ENCODE results near the gene PRAC1. TPM values are rescaled to one million over a fixed set of nuclear protein-coding genes. Genes with fewer than 3 reads are reported as not detected.
A peak's percentile ranks its signal among the peaks of the same experiment; 100 is the strongest.

PRAC1 gene
- total RNA-seq, 1 donor from 2014 or later = not detected

GRCh38 chr17:48728232-48729231, 6.2 kb upstream of the PRAC1 start, which contains the start of gene HOXB13:
Gene HOXB13, minus strand, starts transcription at chr17:48728750. Its CDS starts 157 bp downstream, at chr17:48728593.
- no peak for DNase-seq (ENCODE audit: low spot score)
- intact Hi-C loops (cut with DNase I) = loop anchor here (5.0 kb wide), 1 partner anchor 59 kb away; no protein-coding TSS in a partner anchor

GRCh38 chr17:48727415-48728175, 5.3 kb upstream of the PRAC1 start:
- no peak for DNase-seq (ENCODE audit: low spot score)

DNA sequence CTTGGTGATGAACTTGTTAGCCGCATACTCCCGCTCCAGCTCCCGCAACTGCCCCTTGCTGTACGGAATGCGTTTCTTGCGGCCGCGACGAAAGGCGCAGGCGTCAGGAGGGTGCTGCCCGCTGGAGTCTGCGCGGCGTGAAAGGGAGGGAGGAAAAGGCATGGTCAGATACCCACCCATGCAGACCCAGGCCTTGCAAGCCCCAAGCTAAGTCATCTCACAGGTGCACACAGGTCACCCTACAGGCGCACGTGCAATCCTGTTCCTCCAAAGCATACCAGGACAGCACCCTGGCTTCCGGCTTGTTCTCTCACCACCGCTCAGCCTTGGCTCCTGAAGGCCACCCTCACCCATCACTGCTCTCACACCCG, 4.6 kb upstream of the PRAC1 start:
- intact Hi-C loops (cut with DNase I) = loop anchor here (5.0 kb wide), 1 partner anchor 60 kb away; no protein-coding TSS in a partner anchor
- no peak for DNase-seq (ENCODE audit: low spot score)

More at GRCh38 chr17:48727415-48728175, 5.3 kb upstream of the PRAC1 start:
- intact Hi-C loops (cut with DNase I) = loop anchor here (5.0 kb wide), 1 partner anchor 60 kb away; no protein-coding TSS in a partner anchor

- no peak for DNase-seq (ENCODE audit: low spot score)
- intact Hi-C loops (cut with DNase I) = loop anchor here (5.0 kb wide), 1 partner anchor 61 kb away; no protein-coding TSS in a partner anchor
These were observed 4.0 kb upstream of the PRAC1 start for GRCh38 chr17:48726114-48726915.

DNA sequence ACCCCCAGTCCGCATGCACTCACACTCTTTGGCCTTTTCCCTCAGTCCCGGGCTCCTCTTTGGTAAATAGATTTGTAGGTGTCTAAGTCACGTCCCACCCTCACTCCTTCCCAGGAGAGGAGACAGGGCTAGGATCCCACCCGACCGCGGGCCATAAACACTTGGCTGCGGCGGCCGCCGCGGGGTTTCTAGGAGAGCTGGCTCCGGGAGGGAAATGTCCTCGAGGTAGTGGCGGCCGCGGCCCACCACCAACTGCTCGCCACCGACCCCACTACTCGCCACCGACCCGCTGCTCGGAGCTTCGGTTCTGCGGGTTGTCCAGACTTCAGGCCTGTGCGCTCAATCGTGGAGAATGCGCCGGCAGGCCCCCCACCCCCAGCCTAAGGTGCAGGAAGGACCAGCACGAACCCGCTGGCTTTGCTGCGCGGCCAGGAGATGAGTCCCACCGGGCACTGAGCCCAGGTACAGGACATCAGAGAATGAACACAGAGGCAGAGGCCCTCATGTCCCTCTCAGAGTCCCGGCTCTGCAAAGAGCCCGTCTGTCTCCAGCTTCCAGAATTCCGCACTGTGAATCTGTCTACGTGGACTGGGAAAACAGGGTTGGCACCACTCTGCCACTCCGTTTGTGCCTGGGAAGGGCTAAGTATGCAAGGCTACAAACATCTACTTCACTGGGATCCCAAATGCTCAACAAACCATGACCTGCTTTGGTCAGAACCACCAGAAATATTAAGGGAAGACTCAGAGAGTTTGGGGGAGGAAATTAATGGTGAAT, 3.2 kb upstream of the PRAC1 start:
- intact Hi-C loops (cut with DNase I) = loop anchor here (5.0 kb wide), 1 partner anchor 62 kb away; no protein-coding TSS in a partner anchor
- no peak for DNase-seq (ENCODE audit: low spot score)

- intact Hi-C loops (cut with DNase I) = loop anchor here (5.0 kb wide), 1 partner anchor 62 kb away; no protein-coding TSS in a partner anchor
- DNase-seq (ENCODE audit: low spot score) = no peak
These were observed 2.6 kb upstream of the PRAC1 start for GRCh38 chr17:48725004-48725287.

DNA sequence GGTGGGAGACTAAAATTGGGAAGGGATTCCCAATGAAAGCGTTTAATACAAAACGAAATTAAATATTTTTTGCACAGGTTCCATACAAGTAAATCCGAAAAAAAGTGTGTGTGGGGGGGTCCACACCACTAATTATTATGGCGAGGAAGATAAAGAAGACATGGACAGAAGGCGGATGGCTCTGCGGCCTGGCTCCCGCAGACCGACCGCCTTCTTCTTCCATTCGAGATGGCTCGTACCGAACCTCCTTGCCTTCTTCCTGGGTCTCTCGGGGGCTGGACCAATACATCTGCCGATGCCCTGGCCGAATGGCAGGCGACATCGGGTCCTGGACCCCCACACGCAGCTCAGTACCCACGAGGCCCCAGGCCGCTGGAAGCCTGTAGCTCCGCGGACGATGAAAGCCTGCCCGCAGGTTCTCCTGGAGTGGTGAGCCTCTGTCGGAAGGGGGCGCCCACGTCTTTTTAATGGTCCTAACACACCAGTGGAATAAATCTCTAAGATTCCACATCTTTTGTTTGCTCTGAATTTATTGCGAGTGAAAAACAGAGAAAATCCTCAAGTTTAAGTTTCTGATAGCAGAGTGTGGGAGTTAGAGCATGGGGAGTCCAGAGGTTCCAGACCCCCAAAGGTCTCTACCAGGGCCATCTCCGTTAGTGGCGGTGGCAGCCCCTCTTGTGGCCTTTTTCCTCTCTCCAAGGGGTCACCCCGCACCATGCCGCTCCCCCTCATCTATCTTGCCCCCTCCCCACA, 2.1 kb upstream of the PRAC1 start:
- intact Hi-C loops (cut with DNase I) = loop anchor here (5.0 kb wide), 3 partner anchors 63 to 273 kb away; partner anchors contain the start of gene IGF2BP1
- DNase-seq (ENCODE audit: low spot score) = peak; percentile 83

GRCh38 chr17:48723423-48724250, 1.3 kb upstream of the PRAC1 start:
- intact Hi-C loops (cut with DNase I) = loop anchor here (5.0 kb wide), 2 partner anchors 159 to 274 kb away; partner anchors contain the start of gene IGF2BP1
- DNase-seq (ENCODE audit: low spot score) = no peak

GRCh38 chr17:48722915-48723422, 651 bp upstream of the PRAC1 start, which contains the start of gene PRAC2:
Gene PRAC2, plus strand, starts transcription at chr17:48723185. Its CDS starts 1,226 bp downstream, at chr17:48724411.
- intact Hi-C loops (cut with DNase I) = loop anchor here (5.0 kb wide), 2 partner anchors 159 to 274 kb away; partner anchors contain the start of gene IGF2BP1

GRCh38 chr17:48721009-48721402, 1.3 kb downstream of the PRAC1 start:
- intact Hi-C loops (cut with DNase I) = loop anchor here (5.0 kb wide), 2 partner anchors 161 to 276 kb away; partner anchors contain the start of gene IGF2BP1

More at GRCh38 chr17:48722915-48723422, 651 bp upstream of the PRAC1 start, which contains the start of gene PRAC2:
- DNase-seq (ENCODE audit: low spot score) = no peak

DNA sequence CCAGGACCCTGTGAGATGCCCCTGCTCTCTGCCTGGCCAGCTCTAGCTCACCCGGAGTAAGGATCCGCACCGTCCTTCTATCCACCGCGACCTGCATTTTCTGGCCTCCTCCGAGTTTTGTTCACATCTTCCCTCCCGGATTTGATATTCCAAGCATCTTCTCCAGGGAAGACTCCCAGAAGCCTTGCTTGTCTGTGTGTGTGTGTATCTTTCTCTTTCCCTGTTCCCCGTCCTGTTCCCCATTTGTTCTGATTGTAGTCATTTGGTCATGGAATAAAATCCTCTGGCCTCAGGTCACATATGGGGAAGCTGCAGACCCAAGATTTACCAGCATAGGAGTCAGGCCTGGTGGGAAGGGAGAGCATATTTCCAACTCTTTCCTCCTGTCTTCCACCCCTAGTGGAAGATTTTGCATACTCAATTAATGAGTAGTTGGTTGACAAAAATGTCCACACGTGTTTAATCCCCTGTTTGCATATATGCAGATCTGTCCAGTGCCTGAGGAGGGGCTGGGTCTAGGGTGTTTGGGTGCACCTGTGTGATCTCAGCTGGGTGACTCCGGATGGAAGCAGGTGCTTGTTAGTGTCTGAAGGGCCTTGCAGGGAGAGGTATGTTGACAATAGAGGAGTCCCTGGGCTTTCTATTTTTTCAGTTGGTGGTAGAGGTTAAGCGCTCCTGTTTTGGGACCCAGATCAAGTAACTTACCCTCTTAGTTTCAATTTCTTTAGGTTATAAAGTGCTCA, 1.9 kb downstream of the PRAC1 start:
- DNase-seq (ENCODE audit: low spot score) = no peak
- intact Hi-C loops (cut with DNase I) = loop anchor here (5.0 kb wide), 2 partner anchors 162 to 277 kb away; partner anchors contain the start of gene IGF2BP1

More at GRCh38 chr17:48721009-48721402, 1.3 kb downstream of the PRAC1 start:
- no peak for DNase-seq (ENCODE audit: low spot score)

DNA sequence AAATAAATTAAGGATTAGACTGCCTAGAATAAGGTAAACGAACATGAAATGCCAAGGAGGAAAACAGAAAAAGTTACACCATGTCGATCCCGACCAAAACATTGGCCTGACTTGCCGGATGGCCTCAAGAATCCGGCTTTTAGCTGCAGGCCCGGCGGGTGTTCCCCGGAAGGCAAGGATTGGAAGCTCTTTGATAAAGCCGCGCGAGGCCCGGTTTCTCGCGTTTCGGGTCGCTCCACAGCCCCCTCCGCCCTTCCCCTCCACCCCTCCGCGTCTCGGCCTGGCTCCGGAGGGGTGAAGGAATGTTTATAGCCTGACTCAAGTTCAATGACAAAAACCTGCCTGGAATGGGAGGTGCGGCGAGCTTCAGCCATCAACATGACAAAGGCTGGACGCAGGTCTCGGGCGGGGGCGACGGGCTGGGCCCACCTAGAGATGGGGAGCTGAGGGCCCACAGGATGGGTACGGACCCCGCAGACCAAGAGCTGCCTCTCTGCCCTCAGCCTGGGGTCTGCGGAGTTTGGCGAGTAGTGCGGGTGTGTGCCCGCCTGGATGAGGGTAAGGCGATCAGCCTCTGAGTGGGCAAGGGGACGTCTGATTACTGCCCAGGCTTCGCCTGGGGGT, 2.6 kb downstream of the PRAC1 start:
- DNase-seq (ENCODE audit: low spot score) = no peak
- intact Hi-C loops (cut with DNase I) = loop anchor here (2.0 to 5.0 kb wide), 3 partner anchors 31 to 278 kb away; partner anchors contain the start of gene IGF2BP1

GRCh38 chr17:48718761-48719641, 3.3 kb downstream of the PRAC1 start:
- peak; percentile 63 for DNase-seq (ENCODE audit: low spot score)
- intact Hi-C loops (cut with DNase I) = loop anchor here (2.0 kb wide), 1 partner anchor 32 kb away; no protein-coding TSS in a partner anchor

Data from cardiac septum (tissue), 1 donor.